ENCODE measurements around the gene FAM209B.
"Not testable (repeated sequence)": the region's sequence is repeated elsewhere in the genome, so short reads cannot be mapped to it uniquely, and the experiment has no call there.

FAM209B gene

DNA sequence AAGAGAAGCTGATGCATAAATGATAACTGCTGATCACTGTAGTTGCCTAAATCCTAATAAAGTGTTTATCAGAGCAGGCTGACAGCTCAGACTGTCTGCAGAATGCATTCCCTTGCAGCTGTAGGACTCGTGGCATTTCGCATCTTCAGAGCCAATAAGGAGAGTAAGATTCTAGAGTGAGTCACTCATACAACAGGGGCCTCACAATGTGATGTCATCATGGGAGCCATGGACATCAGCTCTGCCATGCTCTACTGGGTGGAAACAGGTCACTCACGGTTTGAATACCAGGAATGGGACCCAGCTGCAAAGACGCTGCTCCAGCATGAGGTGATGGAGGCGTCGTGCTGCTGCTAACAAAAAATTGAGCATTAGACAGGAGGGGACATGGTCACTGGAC lies 7.4 kb downstream of the FAM209B start:
- DNase-seq (ENCODE audit: low spot score): no peak

DNA sequence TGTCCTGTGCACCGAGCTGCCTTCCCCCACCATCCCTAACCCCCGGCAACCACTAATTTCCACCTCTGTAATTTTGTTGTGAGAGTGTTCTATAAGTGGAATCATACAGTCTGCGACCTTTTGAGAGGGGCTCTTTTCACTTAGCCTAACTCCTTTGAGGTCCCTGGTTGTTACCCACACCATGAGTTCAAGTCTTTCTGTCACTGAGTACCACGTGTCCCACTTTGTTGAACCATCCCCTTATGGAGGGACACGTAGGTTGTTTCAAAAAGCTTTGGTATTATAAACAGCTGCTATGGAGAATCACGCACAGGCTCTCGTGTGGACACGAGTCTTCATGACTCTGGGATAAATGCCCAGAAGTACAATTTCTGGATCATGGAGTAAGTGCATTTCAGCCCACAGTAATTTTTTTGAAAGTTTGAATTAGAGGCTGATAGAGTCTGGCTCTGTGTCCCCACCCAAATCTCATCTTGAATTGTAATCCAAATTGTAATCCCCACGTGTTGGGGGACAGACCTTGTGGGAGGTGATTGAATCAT lies 9.5 kb downstream of the FAM209B start:
- no peak for DNase-seq (ENCODE audit: low spot score)

DNA sequence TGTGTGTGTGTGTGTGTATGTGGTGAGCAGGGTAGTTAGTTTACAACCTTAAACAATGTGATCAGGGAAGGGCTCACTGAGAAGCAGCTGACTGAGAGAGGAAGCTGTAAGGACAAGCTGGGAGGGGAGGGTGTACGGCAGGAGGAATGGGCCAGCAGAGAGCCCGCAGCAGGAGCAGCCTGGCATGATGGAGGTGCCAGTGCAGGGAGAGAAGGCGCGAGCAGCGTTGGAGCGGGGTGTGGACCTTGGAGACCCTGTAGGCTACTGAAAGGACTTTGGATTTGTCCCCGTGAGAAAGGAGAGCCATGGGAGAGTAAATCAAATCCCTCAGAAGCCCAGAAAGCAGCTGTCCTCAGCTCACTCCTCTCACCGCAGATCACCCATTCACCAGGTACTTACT lies 18.5 kb downstream of the FAM209B start:
- no peak for DNase-seq (ENCODE audit: low spot score)

- no peak for DNase-seq (ENCODE audit: low spot score)
These were observed 20.0 kb downstream of the FAM209B start for GRCh38 chr20:56552911-56553629.

DNA sequence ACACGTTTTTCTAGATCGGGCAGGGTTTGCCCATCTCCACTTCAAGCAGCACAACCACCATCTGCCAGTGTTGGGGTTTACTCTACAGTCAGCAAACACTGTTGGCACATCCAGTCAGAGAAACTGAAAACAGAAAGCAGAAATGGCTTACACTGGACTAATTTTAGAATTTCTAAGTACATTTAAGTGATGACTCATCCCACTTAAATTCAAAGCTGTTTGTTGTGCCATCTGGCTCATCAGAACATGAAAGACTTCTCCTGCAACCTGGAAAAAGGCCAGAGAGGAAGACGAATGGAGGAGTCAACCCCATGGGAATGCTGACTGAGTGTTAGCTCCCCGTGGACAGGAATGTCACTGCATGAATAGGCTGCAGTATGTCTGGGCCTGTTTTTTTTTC lies 21.8 kb downstream of the FAM209B start:
- peak; percentile 68 for DNase-seq (ENCODE audit: low spot score)

DNA sequence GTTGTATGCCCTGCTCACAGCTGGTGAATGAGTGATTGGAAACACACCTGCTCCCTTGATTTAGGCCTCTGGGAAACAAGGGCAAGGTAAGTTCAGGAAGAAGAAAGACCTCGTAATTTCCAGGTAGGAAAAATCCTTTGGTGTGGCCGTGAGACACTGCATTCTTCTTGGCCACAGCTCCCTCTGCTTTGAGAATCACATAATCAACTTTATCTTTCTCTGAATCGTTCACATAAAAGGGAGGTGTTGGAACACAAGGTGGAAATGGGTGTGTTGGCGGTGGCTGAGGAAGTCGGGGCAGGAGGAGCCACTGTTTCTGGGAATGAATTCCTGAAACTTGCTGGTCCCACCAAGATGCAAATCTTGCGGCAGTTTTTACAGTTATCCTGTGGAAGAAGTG lies 25.9 kb downstream of the FAM209B start:
- no peak for DNase-seq (ENCODE audit: low spot score)

DNA sequence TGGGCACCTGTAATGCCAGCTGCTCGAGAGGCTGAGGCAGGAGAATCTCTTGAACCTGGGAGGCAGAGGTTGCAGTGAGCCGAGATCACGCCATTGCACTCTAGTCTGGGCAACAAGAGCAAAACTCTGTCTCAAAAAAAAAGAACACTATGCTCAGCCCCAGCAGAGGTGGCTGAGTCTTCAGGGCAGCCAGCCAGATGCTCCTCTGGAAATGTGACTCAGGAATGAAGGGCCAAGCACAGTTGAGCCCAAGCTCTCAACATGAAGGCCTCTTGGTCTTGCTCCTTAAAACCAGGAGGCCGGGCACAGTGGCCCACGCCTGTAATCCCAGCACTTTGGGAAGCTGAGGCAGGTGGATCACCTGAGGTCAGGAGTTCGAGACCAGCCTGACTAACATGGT lies 31.5 kb downstream of the FAM209B start:
- not testable (repeated sequence) for DNase-seq (ENCODE audit: low spot score)

DNA sequence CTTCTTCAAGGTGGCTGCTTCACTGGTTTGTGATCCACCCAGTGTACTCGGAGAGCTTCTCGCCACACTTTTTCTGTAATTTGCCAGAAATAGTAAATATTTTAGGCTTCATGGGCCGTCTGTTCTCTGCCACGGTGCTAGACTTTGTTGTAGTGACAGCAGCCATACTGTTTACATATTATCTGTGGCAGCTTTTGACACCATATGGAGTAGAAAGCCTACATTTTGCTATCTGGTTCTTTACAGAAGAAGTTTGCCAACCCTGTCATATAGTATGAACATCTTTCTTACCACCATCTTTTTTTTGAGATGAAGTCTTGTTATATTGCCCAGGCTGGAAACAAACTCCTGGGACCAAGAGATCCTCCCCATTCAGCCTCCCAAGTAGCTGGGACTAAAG lies 32.5 kb downstream of the FAM209B start:
- DNase-seq (ENCODE audit: low spot score): no peak

GRCh38 chr20:56566621-56567020 lies 33.6 kb downstream of the FAM209B start:
- peak; percentile 46 for DNase-seq (ENCODE audit: low spot score)

- DNase-seq (ENCODE audit: low spot score): no peak
These were observed 37.8 kb downstream of the FAM209B start for GRCh38 chr20:56570832-56571231.

GRCh38 chr20:56572172-56572571 lies 39.1 kb downstream of the FAM209B start:
- DNase-seq (ENCODE audit: low spot score): no peak

DNA sequence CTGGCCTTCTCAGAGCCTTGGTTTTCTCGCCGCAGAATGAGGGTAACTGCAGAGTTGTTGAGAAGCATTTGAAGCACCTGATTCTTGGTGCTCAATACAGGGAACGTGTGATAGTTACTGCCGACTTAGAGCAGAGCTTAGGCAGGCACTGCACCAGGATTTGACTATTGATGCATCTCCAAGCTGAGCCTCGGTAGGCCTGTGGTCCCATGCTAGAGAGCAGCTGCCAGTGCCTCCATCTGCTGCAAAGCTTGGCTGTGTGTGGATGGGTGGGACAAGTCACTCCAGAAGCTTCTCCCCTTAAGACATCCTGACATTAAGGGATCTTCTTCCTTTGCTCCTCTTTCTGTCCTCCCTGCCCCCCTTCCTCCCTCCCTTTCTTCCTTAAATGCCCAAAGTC lies 40.9 kb downstream of the FAM209B start:
- peak; percentile 59 for DNase-seq (ENCODE audit: low spot score)

DNA sequence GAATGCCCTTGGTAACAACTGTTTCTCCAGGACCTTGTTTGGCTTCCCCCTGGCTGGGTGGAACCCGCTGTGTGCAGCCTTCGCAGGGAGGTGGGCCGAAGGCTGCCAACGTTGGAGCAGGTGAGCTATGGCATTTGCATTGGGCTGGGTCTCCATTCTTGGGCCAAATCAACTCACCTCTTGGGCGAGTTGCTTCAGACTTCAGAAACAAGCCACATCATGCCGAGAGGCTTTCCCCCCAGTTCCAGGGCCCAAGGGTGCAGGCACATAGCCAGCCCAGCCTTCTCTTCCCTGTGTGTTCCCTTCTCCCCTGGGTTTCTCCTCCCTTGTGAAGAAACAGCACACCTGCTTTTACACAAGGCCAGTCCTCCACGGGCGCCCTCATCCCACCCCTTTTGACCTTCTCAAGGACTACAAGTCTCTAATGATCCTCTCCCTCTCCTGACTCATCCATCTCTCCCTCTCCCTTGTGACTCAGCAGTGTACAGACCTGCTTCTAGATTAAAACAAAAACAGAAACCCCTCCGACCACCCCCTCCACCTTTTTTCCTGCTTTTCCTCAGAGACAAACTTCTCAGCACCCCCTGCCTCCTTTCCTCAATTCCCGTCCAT lies 41.6 kb downstream of the FAM209B start:
- DNase-seq (ENCODE audit: low spot score): no peak

- DNase-seq (ENCODE audit: low spot score): no peak
These were observed 42.1 kb downstream of the FAM209B start for GRCh38 chr20:56575157-56575556.

DNA sequence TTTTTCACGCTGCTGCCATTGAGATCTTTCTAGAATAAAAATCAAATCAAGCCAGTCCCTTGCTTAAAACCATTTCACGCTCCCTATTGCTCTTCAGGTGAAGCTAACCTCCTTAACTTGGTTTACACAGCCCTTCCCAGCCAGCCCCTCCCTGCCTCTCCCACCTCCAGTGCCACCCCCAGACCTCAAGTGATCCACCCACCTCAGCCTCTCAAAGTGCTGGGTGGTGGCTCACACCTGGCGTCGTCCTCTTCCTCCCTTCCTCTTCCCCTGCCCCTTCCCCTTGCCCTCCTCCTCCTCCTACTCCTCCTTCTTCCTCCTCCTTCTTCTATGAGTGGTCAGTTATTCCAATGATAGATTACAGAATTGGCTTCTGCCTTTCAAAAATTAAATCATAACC lies 42.9 kb downstream of the FAM209B start:
- no peak for DNase-seq (ENCODE audit: low spot score)

DNA sequence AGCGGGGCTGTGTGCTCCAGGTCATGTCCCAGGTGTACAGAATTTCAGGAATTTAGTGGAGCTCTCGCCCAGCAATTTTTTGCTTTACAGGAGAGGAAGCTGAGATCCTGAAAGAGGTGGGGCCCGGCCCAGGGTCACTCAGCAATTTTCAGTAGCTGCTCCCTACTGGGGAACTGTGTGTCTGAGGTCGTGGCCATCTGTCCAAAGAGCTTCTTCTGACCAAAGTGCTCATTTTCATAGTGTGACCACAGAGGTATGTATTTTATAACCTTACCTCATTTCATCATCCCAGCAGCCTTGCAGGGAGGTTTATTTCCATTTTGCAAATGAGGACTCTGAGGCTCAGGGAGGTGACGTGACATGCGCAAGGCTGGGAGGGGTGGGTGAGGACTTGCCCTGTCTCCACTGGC lies 46.3 kb downstream of the FAM209B start:
- DNase-seq (ENCODE audit: low spot score): no peak

- no peak for DNase-seq (ENCODE audit: low spot score)
These were observed 47.2 kb downstream of the FAM209B start for GRCh38 chr20:56580226-56580625.

DNA sequence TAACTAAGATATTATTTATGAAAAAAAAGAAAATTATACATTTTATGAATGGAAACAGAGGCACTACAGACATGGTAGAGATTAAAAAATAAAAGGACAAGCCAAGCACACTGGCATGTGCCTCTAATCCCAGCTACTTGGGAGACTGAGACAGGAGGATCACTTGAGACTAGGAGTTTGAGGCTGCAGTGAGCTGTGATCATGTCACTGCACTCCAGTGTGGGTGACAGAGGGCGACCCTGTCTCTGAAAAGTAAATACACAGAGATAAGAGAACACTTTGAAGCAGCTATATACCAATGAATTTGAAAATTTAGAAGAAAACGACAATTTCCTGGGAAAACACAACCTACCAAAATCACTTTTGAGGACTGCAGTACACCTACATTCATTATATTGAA lies 48.7 kb downstream of the FAM209B start:
- DNase-seq (ENCODE audit: low spot score): no peak

GRCh38 chr20:56582542-56582941 lies 49.5 kb downstream of the FAM209B start:
- DNase-seq (ENCODE audit: low spot score): no peak

DNA sequence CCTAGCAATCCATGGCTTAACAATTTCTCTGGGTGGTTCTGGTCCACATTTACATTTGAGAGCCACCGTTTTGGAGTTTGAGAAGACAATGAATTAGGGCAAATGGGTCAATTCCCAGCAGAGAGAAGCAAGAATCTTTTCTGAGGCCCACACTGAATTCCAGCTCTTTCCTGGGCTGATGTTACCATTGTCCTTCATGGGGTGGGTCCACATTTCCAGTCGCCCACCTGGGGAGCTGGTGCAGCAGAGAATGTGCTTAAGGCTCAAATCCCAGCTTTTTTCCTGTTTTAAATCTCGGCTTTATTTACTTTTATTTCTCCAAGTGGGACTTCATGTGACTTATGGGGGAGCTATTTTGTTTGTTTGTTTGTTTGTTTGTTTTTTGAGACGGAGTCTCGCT lies 51.9 kb downstream of the FAM209B start:
- no peak for DNase-seq (ENCODE audit: low spot score)
